AG04449 (cell line): Measurements from ENCODE around the gene PCDH12.
"Not testable (repeated sequence)": the region's sequence is repeated elsewhere in the genome, so short reads cannot be mapped to it uniquely, and the experiment has no call there.

Source experiments
- CTCF ChIA-PET: fragments of 350-600 bp; formaldehyde crosslinking; extraction: SDS; loops from one replicate; lab custom pipeline; 2021; ENCODE audit warnings: antibody characterized with exemption; lab: Yijun Ruan, JAX
- POLR2A ChIA-PET: fragments of 400-600, 350-600 bp; formaldehyde crosslinking; extraction: SDS; loops from one replicate; lab custom pipeline; 2020; ENCODE audit warnings: antibody characterized with exemption, inconsistent platforms; lab: Yijun Ruan, JAX
- DNase-seq: peaks from one replicate; pipeline ENCODE4 v3.0.0-alpha.2; 2010; ENCODE audit warnings: low read depth, low spot score
- H3K4me3 ChIP-seq: 2 replicates; pipeline ENCODE4 v1.5.1; 2011; ENCODE audit warnings: low read depth, mild to moderate bottlenecking, control low read depth, low read length
- TF ChIP-seq, protein P1 (sequence below): IDR thresholded peaks from one replicate; pipeline ENCODE4 v1.5.1; 2011; ENCODE audit warnings: mild to moderate bottlenecking, moderate library complexity, low read length, control low read depth, inconsistent platforms; ENCODE audit not compliant: insufficient read depth; ENCODE audit errors: missing control alignments

Gene PCDH12

GRCh38 chr5:141923448-141924313, 34.3 kb downstream of the PCDH12 start, which contains the start of gene DELE1:
Gene DELE1, plus strand, starts transcription at chr5:141923871. Its CDS starts 71 bp downstream, at chr5:141923942.
- ChIA-PET CTCF (interaction anchor here (0.8 to 4.4 kb wide), 10 partner anchors 17 to 242 kb away, joined by 3 to 20 read pairs (median 4); partner anchors contain the start of genes ARAP3, PCDH1 and RNF14), POLR2A (interaction anchor here (0.7 to 1.7 kb wide), 6 partner anchors 10 to 1276 kb away, joined by 3 to 6 read pairs (median 4); partner anchors contain the start of genes IK and RNF14)
- H3K4me3 ChIP-seq = peak within 1 kb of the TSS; percentile 85
- TF ChIP-seq, protein P1, sequence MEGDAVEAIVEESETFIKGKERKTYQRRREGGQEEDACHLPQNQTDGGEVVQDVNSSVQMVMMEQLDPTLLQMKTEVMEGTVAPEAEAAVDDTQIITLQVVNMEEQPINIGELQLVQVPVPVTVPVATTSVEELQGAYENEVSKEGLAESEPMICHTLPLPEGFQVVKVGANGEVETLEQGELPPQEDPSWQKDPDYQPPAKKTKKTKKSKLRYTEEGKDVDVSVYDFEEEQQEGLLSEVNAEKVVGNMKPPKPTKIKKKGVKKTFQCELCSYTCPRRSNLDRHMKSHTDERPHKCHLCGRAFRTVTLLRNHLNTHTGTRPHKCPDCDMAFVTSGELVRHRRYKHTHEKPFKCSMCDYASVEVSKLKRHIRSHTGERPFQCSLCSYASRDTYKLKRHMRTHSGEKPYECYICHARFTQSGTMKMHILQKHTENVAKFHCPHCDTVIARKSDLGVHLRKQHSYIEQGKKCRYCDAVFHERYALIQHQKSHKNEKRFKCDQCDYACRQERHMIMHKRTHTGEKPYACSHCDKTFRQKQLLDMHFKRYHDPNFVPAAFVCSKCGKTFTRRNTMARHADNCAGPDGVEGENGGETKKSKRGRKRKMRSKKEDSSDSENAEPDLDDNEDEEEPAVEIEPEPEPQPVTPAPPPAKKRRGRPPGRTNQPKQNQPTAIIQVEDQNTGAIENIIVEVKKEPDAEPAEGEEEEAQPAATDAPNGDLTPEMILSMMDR = no peak
- peak; percentile 70 for DNase-seq

GRCh38 chr5:141922827-141923447, 35.1 kb downstream of the PCDH12 start:
- POLR2A ChIA-PET = interaction anchor here (0.7 to 1.7 kb wide), 4 partner anchors 19 to 1275 kb away, joined by 3 to 6 read pairs (median 4); partner anchors contain the start of genes IK and RNF14

GRCh38 chr5:141920771-141921170, 37.2 kb downstream of the PCDH12 start:
- TF ChIP-seq, protein P1 = no peak
- ChIA-PET CTCF (interaction anchor here (1.5 to 4.7 kb wide), 3 partner anchors 40 to 229 kb away, joined by 4 to 24 read pairs (median 20); partner anchors contain the start of gene PCDH1), POLR2A (no interaction called here)
- H3K4me3 ChIP-seq = no peak overlapping the region
- no peak for DNase-seq

More at GRCh38 chr5:141922827-141923447, 35.1 kb downstream of the PCDH12 start:
- CTCF ChIA-PET = interaction anchor here (0.6 to 4.4 kb wide), 13 partner anchors 18 to 1270 kb away, joined by 3 to 20 read pairs (median 3); partner anchors contain the start of genes ARAP3, PCDH1 and RNF14
- DNase-seq = not testable (repeated sequence)
- peak overlapping the region; percentile 85 for H3K4me3 ChIP-seq

- DNase-seq = no peak
- H3K4me3 ChIP-seq = no peak overlapping the region
- ChIA-PET POLR2A (no interaction called here), CTCF (interaction anchor here (0.8 to 4.7 kb wide), 3 partner anchors 30 to 225 kb away, joined by 3 to 24 read pairs (median 3); partner anchors contain the start of gene PCDH1)
- TF ChIP-seq, protein P1 = no peak
These were observed 38.5 kb downstream of the PCDH12 start for GRCh38 chr5:141919218-141920119.

- CTCF ChIA-PET = interaction anchor here (1.2 to 6.0 kb wide), 4 partner anchors 9 to 225 kb away, joined by 3 to 31 read pairs (median 15); partner anchors contain the start of gene PCDH1
- no peak overlapping the region for H3K4me3 ChIP-seq
- DNase-seq = no peak
- TF ChIP-seq, protein P1 = no peak
- POLR2A ChIA-PET = no interaction called here
These were observed 40.2 kb downstream of the PCDH12 start for GRCh38 chr5:141917760-141918159.

GRCh38 chr5:141916522-141916921, 41.5 kb downstream of the PCDH12 start:
- ChIA-PET CTCF (interaction anchor here (0.9 to 6.0 kb wide), 6 partner anchors 26 to 251 kb away, joined by 3 to 31 read pairs (median 10); partner anchors contain the start of genes PCDH1 and RNF14), POLR2A (no interaction called here)
- TF ChIP-seq, protein P1 = no peak
- H3K4me3 ChIP-seq = no peak overlapping the region
- no peak for DNase-seq
